ENCODE data around the gene CDC42BPA.
"Not testable (repeated sequence)": the region's sequence is repeated elsewhere in the genome, so short reads cannot be mapped to it uniquely, and the experiment has no call there.

Gene CDC42BPA

GRCh38 chr1:227305894-227306626 is 12.2 kb downstream of the CDC42BPA start:
- peak; percentile 44 for DNase-seq

DNA sequence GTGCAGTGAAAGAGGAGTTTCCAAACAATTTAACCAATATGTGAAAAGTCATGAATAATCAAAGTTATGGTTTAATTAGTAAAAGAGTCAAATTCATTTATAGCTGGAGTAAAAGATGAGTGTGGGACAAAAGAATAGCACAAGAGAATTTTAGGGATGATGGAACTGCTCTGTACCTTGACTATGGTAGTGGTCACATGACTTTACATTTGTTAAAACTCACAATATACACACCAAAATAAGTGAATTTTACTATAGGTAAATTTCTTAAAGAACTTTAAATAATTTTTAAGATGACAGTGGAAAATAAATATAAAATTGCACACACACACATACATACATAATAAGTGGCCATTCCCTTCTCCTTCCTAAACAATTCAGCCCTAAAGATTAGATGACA is 13.6 kb downstream of the CDC42BPA start:
- DNase-seq, result no peak

DNA sequence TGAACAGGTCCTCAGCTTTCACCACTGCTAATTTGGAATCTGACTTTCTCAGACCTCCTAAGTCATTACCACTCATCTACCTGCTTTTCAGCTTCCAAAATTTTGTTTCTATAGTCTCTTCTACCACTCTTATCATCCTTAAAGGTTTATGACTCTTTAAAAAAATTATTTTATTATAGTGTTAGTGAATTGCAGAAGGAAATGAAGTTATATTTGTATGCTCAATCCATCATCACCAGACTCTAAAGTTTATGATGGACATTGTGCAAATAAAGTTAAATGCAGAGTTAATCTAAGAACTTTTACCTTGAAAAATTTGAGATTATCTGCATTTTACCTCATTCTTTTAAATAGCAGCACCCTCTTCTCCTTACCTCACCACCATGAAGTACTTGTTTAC is 14.6 kb downstream of the CDC42BPA start:
- DNase-seq, result no peak

DNA sequence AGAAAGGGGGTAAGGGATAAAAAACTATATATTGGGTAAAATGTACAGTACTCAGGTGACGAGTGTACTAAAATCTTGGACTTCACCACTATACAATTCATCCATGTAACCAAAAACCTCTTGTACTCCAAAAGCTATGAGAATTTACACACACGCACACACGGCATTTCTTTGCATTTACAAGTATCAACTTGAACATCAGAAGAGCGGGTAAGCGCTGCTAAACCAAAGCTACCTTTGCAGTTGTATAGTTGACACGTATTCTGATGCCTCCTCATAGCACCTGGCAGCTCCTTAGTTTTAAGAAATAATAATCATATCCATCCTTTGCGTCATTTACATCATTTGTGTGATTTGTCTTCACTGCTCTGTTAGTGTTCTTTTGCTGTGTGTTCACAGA is 17.6 kb downstream of the CDC42BPA start:
- DNase-seq, result no peak

GRCh38 chr1:227299688-227300087 is 18.6 kb downstream of the CDC42BPA start:
- DNase-seq, result no peak

DNA sequence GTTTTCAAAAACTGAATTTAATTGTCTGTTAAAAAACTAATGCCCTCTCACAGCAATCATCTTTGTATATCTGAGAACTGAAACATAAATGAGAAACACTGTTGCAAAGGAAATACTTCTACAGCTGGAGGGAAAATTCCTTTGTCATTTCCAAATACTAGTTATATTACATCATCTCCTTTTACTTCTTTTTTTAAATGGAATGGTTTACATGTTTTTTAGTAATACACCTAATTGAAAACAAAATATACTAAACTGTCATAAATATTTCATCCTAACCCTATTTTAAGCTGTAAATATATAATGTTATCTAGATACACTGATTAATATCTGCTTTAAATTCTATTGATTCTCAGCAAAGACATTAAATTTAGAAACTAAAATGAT is 19.1 kb downstream of the CDC42BPA start:
- no peak for DNase-seq

DNA sequence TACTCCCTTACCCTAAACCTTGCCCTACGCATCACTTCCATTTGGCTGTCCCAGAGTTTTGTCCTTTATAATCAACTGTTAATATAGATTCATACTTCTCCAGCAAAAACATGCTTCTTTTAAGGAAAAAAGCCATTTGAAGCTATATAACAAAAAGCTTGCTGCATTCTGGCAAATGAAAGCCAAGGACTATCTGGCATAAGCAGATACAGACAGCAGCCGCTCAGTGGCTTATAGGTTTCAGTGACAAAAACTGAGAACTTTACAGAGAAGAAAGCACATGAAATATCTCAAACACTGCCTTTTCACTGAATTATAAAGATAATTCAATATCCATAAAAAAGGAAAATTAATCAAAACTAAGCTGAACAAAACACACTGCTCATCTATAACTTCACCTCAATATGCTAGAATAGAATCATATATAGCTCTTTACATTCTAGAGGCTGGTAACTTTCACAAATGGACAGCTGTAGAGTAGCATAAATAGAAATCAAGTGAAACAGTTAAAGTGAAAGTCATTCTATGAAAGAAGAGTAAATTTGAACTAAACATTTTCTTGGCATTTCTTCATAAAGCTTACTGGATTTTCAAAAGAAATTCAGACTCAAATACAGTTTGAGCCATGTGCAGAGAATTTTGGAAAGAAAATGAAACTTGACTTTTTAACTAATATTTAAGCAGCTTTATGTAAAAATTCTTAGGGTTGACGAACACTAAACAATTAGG is 19.6 kb downstream of the CDC42BPA start:
- no peak for DNase-seq

DNA sequence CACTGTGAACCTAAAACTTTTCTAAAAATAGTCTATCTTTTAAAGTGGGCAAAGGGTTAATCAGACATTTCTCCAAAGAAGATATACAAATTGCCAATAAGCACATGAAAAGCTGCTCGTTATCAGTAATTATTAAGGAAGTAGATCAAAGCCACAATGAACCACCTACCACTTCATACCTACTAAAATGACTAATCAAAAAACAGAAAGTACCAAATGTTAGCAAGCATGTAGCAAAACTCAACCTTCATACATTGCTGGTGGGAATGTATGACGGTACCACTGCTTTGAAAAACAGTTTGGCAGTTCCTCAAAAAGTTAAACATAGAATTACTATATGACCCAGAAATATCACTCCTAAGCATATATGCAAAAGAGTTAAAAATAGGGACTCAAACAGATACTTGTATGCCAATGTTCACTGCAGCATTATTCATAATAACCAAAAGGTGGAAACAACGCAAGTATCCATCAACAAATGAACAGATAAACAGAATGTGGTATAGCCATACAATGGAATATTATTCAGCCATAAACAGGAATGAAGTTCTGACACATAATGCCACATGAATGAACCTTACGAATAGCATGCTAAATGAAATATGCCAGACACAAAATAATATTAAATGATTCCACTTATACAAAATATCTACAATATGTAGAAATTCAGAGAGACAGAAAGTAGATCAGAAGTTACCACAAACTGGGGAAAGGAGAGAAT is 21.1 kb downstream of the CDC42BPA start:
- no peak for DNase-seq

DNA sequence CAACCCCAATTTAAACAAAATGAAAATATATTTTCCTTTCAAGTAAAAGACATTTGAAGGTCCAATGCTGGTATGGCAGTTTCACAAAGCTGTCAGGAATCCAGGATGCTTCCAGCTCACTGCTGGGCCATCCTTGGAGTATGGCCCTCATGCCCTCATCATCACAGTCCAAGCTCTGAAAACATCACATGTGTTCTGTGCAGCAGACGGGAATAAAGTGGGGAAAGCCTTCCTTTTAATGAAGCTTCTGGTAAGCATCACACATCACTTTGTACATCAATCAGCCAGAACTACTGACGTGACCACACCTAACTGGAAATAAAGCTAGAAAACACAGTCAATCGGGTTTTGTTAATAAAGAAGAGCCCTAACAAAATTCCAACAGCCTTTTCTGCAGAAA is 22.7 kb downstream of the CDC42BPA start:
- DNase-seq, result no peak

DNA sequence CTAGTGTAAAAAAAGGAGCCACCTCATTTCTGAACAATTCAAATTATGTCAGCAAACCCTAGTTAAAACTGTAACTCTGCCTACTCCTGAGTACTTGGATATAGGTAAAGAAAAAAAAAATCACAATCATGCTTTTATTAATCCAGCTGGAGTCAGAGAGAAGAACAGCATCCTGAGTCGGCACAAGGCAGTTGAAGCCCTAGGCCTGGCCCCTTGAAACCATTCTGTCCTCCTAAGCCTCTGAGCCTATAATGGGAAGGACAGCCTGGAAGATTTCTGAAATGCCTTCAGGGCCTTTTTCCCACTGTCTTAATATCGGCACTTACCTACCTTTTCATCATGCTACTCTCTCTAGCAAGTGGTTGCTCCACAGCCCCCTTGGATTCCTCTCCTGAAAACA is 32.5 kb downstream of the CDC42BPA start:
- DNase-seq, result no peak

DNA sequence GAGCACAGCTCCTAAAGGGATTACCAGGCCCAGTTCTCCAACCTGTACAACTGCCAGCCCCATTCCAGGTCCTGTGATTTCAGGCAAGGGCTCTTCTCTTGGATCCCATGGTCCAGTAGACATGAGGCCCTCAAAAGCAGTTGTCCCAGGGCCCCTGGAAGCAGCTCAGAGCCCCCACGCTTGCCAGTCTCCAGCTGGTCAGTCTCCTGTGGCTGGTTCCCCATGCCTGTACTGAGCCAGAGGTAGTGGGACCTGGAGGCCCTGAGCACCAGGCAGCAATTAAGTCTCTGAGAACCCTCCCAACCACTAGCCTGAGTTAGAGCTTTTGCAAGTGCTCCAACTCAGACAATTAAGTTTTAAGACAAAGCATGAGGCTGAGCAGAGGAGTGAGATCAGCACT is 36.9 kb downstream of the CDC42BPA start:
- no peak for DNase-seq

DNA sequence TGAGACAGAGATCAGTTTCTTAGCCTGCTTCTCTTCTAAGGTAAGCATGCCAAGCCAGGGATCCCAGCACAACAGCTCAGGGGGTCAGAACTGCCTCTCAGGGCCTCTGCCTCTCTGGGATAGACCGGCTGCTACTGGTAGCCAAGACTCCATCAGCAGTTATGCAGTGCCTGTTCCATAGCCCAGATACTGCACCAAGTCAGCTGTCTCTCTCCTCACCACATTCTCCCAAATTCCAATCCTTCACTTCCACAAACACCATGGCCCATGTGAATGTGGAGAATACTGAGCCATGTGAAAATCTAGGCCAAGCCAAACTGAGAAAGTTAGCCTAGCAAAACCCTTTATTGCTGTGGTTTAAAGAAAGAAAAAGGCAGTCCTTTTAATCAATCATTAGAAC is 37.5 kb downstream of the CDC42BPA start:
- DNase-seq, result no peak

DNA sequence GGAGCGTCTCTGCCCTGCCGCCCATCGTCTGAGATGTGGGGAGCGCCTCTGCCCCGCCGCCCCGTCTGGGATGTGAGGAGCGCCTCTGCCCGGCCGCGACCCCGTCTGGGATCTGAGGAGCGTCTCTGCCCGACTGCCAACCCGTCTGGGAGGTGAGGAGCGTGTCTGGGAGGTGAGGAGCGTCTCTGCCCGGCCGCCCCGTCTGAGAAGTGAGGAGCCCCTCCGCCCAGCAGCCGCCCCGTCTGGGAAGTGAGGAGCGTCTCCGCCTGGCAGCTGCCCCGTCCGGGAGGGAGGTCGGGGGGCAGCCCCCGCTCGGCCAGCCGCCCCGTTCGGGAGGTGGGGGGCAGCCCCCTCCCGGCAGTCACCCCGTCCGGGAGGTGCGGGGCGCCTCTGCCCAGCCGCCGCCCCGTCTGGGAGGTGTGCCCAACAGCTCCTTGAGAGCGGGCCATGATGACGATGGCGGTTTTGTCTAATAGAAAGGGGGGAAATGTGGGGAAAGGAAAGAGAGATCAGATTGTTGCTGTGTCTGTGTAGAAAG is 42.1 kb downstream of the CDC42BPA start:
- DNase-seq, result not testable (repeated sequence)

DNA sequence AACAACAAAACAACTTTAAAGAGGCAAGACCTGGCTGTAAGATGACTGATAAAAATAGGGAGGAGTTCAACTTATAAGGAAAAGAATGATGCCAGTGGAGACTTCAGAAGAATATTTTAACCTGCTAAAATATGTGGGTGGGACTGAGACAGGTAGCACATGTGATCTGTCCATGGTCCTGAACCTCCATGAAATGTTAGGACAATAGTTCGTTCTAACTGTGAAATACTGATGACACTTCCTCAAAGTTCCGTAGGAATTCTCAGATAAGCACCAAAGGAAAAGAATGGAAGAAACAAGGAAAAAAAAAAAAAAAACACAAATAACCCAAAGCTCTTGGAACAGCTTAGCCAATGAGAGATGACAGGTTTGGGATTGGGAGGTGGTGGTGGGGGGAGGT is 44.7 kb downstream of the CDC42BPA start:
- DNase-seq, result no peak

- no peak for DNase-seq
These were observed 45.9 kb downstream of the CDC42BPA start for GRCh38 chr1:227272428-227272827.

DNA sequence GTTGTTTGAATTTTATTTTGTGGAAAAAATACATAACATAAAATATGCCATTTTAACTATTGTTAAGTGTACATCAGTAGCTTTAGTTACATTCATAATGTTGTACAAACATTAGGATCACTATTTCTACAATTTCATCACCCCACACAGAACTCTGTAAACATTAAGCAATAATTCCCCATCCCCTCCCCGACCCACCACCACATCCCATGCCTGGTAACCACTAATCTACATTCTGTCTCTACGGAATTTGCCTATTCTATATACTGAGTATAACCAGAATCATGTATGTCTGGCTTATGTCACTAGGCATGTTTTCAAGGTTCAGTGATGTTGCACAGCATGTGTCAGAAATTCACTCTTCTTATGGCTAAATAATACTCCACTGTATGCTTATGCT is 47.7 kb downstream of the CDC42BPA start:
- no peak for DNase-seq

- DNase-seq, result no peak
These were observed 49.3 kb downstream of the CDC42BPA start for GRCh38 chr1:227268943-227269342.

- no peak for DNase-seq
These were observed 52.4 kb downstream of the CDC42BPA start for GRCh38 chr1:227265891-227266290.

GRCh38 chr1:227263869-227264268 is 54.4 kb downstream of the CDC42BPA start:
- no peak for DNase-seq

GRCh38 chr1:227261501-227261900 is 56.8 kb downstream of the CDC42BPA start:
- DNase-seq, result no peak

GRCh38 chr1:227260433-227260832 is 57.9 kb downstream of the CDC42BPA start:
- DNase-seq, result no peak

- DNase-seq, result no peak
These were observed 60.3 kb downstream of the CDC42BPA start for GRCh38 chr1:227257964-227258363.

GRCh38 chr1:227255086-227255732 is 63.1 kb downstream of the CDC42BPA start:
- DNase-seq, result no peak
